Mesenchymal stem cell (in vitro differentiated cells and primary cell): ENCODE measurements around the gene CD9.
A peak's percentile ranks its signal among the peaks of the same experiment; 100 is the strongest.

ENCODE experiments used
- DNase-seq: peaks from one replicate; pipeline ENCODE4 v3.0.0-alpha.2; 2013
- H2AFZ ChIP-seq: one replicate; pipeline ENCODE4 v1.6.1; 2013; ENCODE audit warnings: low read depth, mild to moderate bottlenecking, control low read depth, inconsistent platforms, low read length, moderate library complexity
- H2AK5ac ChIP-seq: 2 replicates; pipeline ENCODE4 v1.6.1; 2013; ENCODE audit warnings: low read length, moderate library complexity, mild to moderate bottlenecking, inconsistent platforms; ENCODE audit not compliant: severe bottlenecking
- H2BK120ac ChIP-seq: one replicate; pipeline ENCODE4 v1.6.1; 2013; ENCODE audit warnings: low read depth, mild to moderate bottlenecking, inconsistent platforms, low read length, moderate library complexity
- H2BK12ac ChIP-seq, 2 experiments: one replicate each; pipeline ENCODE4 v1.6.1; 2013; ENCODE audit warnings: inconsistent platforms in 2 of 2, low read length in 2 of 2, mild to moderate bottlenecking in 2 of 2, moderate library complexity in 2 of 2, control low read depth in 1 of 2
- H2BK15ac ChIP-seq: one replicate; pipeline ENCODE4 v1.6.1; 2013; ENCODE audit warnings: mild to moderate bottlenecking, low read depth, inconsistent platforms; ENCODE audit not compliant: poor library complexity, severe bottlenecking
- H2BK5ac ChIP-seq: 2 replicates; pipeline ENCODE4 v1.6.1; 2013; ENCODE audit warnings: low read depth, mild to moderate bottlenecking, low read length, control low read depth, inconsistent platforms; ENCODE audit not compliant: poor library complexity, severe bottlenecking
- H3K14ac ChIP-seq, 2 experiments: one replicate each; pipeline ENCODE4 v1.6.1; 2013; ENCODE audit warnings: inconsistent platforms in 2 of 2, low read length in 2 of 2, control low read depth in 1 of 2, mild to moderate bottlenecking in 1 of 2, moderate library complexity in 1 of 2
- H3K18ac ChIP-seq, 2 experiments: one replicate each; pipeline ENCODE4 v1.6.1; 2013; ENCODE audit warnings: inconsistent platforms in 2 of 2, low read length in 2 of 2, control low read depth in 1 of 2, low read depth in 1 of 2, mild to moderate bottlenecking in 1 of 2
- H3K23ac ChIP-seq, 2 experiments: one replicate each; pipeline ENCODE4 v1.6.1; 2013; ENCODE audit warnings: inconsistent platforms in 2 of 2, low read length in 2 of 2, mild to moderate bottlenecking in 2 of 2, moderate library complexity in 2 of 2, control low read depth in 1 of 2
- H3K27ac ChIP-seq: 2 replicates; pipeline ENCODE4 v1.5.1; 2013; ENCODE audit warnings: mild to moderate bottlenecking, moderate library complexity, low read length, control low read depth, inconsistent platforms; ENCODE audit not compliant: poor library complexity, severe bottlenecking
- H3K27me3 ChIP-seq, 2 experiments: 2 replicates each; pipeline versions ENCODE4 v1.6.1 to v1.7.0; 2013; ENCODE audit warnings: low read length in 2 of 2, mild to moderate bottlenecking in 2 of 2, moderate library complexity in 2 of 2, control low read depth in 1 of 2, inconsistent platforms in 1 of 2; ENCODE audit not compliant: control insufficient read depth in 1 of 2, insufficient read depth in 1 of 2
- H3K36me3 ChIP-seq, 2 experiments: 2 replicates each; pipeline versions ENCODE4 v1.6.1 to v1.7.0; 2013; ENCODE audit warnings: low read length in 2 of 2, control low read depth in 1 of 2, inconsistent platforms in 1 of 2, low read depth in 1 of 2, mild to moderate bottlenecking in 1 of 2; ENCODE audit not compliant: insufficient read depth in 2 of 2, control insufficient read depth in 1 of 2
- H3K4ac ChIP-seq, 2 experiments: one replicate each; pipeline ENCODE4 v1.6.1; 2013; ENCODE audit warnings: inconsistent platforms in 2 of 2, low read length in 2 of 2, mild to moderate bottlenecking in 2 of 2, moderate library complexity in 2 of 2, control low read depth in 1 of 2, low read depth in 1 of 2
- H3K4me1 ChIP-seq: 2 replicates; pipeline ENCODE4 v1.6.1; 2013; ENCODE audit warnings: low read depth, low read length, control low read depth; ENCODE audit not compliant: control insufficient read depth, insufficient read depth
- H3K4me2 ChIP-seq: 2 replicates; pipeline ENCODE4 v1.6.1; 2013; ENCODE audit warnings: low read length, mild to moderate bottlenecking, inconsistent platforms; ENCODE audit not compliant: poor library complexity, severe bottlenecking
- H3K4me3 ChIP-seq, 2 experiments: 2 replicates each; pipeline versions ENCODE4 v1.5.1 to v1.7.0; 2013; ENCODE audit warnings: low read length in 2 of 2, mild to moderate bottlenecking in 2 of 2, control low read depth in 1 of 2, low read depth in 1 of 2; ENCODE audit not compliant: insufficient read depth in 1 of 2
- H3K79me1 ChIP-seq: replicated peaks from 2 replicates; pipeline ENCODE4 v1.6.1; 2013; ENCODE audit warnings: mild to moderate bottlenecking, control low read depth, low read length, inconsistent platforms; ENCODE audit not compliant: poor library complexity, severe bottlenecking
- H3K9ac ChIP-seq: 2 replicates; pipeline ENCODE4 v1.7.0; 2013; ENCODE audit warnings: mild to moderate bottlenecking, low read length, moderate library complexity
- H3K9me3 ChIP-seq: 2 replicates; pipeline ENCODE4 v1.7.0; 2013; ENCODE audit warnings: mild to moderate bottlenecking, low read length; ENCODE audit not compliant: control insufficient read depth
- H4K8ac ChIP-seq: one replicate; pipeline ENCODE4 v1.6.1; 2013; ENCODE audit warnings: inconsistent platforms, mild to moderate bottlenecking, low read length, moderate library complexity
- H4K91ac ChIP-seq: one replicate; pipeline ENCODE4 v1.6.1; 2013; ENCODE audit warnings: mild to moderate bottlenecking, low read length, inconsistent platforms
- WGBS: methylation state at CpG from one replicate; pipeline ENCODE4 v1.1.7; 2013; ENCODE audit warnings: mixed read lengths; 5-methylcytosine and 5-hydroxymethylcytosine counted together

The CD9 gene

GRCh38 chr12:6193853-6194815 is 6.1 kb upstream of the CD9 start:
- WGBS: 87% methylated on average over 17 of the region's 19 CpGs
- Histone ChIP-seq H3K27me3 (peaks cover 4 to 7% of the 10 kb centered on the region in 2 experiments), H2BK15ac (peak overlapping the region; percentile 78), H3K36me3 (no peaks in the 10 kb centered on the region), H2BK120ac (no peak overlapping the region), H2AK5ac (no peak overlapping the region), H3K4me3 (no peak overlapping the region), H2BK12ac (peak overlapping the region; percentile 79 to 90), H3K4me2 (no peak overlapping the region), H2AFZ (peak overlapping the region; percentile 29), H4K8ac (peak overlapping the region; percentile 63), H3K4me1 (peaks cover 5% of the 10 kb centered on the region), H3K9me3 (no peaks in the 10 kb centered on the region), H4K91ac (peak overlapping the region; percentile 78), H3K14ac (peak overlapping the region in 1 of 2 experiments; percentile 55), H3K23ac (no peak overlapping the region), H3K9ac (no peak overlapping the region), H3K79me1 (no peaks in the 10 kb centered on the region), H3K18ac (peak overlapping the region in 1 of 2 experiments; percentile 90), H3K4ac (peak overlapping the region in 1 of 2 experiments; percentile 68), H3K27ac (no peak overlapping the region), H2BK5ac (no peak overlapping the region)
- peak; percentile 44 for DNase-seq

GRCh38 chr12:6195665-6196535 is 4.3 kb upstream of the CD9 start:
- Histone ChIP-seq H3K27me3 (no peaks in the 10 kb centered on the region), H3K79me1 (no peaks in the 10 kb centered on the region), H4K8ac (no peak overlapping the region), H2AFZ (no peak overlapping the region), H3K9me3 (no peaks in the 10 kb centered on the region), H4K91ac (peak overlapping the region; percentile 19), H3K9ac (peak overlapping the region; percentile 57), H2BK12ac (peak overlapping the region in 1 of 2 experiments; percentile 80), H2BK5ac (no peak overlapping the region), H2BK120ac (no peak overlapping the region), H2BK15ac (no peak overlapping the region), H3K23ac (no peak overlapping the region), H3K4ac (peak overlapping the region in 1 of 2 experiments; percentile 2), H2AK5ac (peak overlapping the region; percentile 69), H3K27ac (no peak overlapping the region), H3K4me2 (no peak overlapping the region), H3K14ac (no peak overlapping the region), H3K36me3 (no peaks in the 10 kb centered on the region), H3K18ac (peak overlapping the region in 1 of 2 experiments; percentile 14), H3K4me1 (peaks cover 17% of the 10 kb centered on the region), H3K4me3 (no peak overlapping the region)
- 51% methylated on average over 9 of the region's 10 CpGs for WGBS
- DNase-seq: peak; percentile 92

DNA sequence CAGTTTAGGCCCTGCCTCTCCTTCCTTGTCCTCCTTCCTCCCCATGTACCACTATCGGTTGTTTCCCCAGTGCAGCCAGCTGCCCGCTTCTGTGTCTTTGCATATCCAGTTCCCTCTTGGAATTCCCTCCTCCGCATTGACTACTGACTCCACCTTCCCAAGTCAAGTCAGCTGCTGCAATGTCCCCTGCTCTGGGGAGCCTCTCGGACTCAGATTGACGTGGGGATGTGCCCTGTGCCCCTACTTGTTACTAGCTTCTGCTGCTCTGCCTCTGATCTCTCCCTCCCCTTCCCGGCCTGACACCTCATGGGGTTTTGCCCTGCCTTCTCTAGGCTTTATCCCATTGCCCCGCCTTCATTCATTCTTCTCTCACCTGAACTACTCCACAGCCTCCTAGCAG is 2.1 kb upstream of the CD9 start:
- Histone ChIP-seq H3K14ac (no peak overlapping the region), H3K36me3 (no peaks in the 10 kb centered on the region), H3K79me1 (peaks cover 4% of the 10 kb centered on the region), H3K27ac (no peak overlapping the region), H3K18ac (no peak overlapping the region), H3K23ac (no peak overlapping the region), H3K9ac (no peak overlapping the region), H2BK120ac (no peak overlapping the region), H3K4me2 (no peak overlapping the region), H3K27me3 (no peaks in the 10 kb centered on the region), H3K9me3 (no peaks in the 10 kb centered on the region), H2AK5ac (no peak overlapping the region), H3K4ac (no peak overlapping the region), H2BK12ac (peak overlapping the region in 1 of 2 experiments; percentile 42), H2BK5ac (no peak overlapping the region), H3K4me3 (no peak overlapping the region), H4K8ac (no peak overlapping the region), H4K91ac (no peak overlapping the region), H2AFZ (no peak overlapping the region), H3K4me1 (peaks cover 26% of the 10 kb centered on the region), H2BK15ac (no peak overlapping the region)
- no peak for DNase-seq
- 65% methylated on average over 7 of the region's 7 CpGs for WGBS

GRCh38 chr12:6198556-6198955 is 1.6 kb upstream of the CD9 start:
- H3K4me1 ChIP-seq: peaks cover 26% of the 10 kb centered on the region

More at GRCh38 chr12:6198556-6198955, 1.6 kb upstream of the CD9 start:
- H3K36me3 ChIP-seq: no peaks in the 10 kb centered on the region
- peak overlapping the region; percentile 87 for H3K9ac ChIP-seq
- no peak overlapping the region for H3K14ac ChIP-seq
- no peak overlapping the region for H4K8ac ChIP-seq
- no peaks in the 10 kb centered on the region for H3K9me3 ChIP-seq
- peak overlapping the region in 1 of 2 experiments; percentile 15 for H2BK12ac ChIP-seq
- H3K27me3 ChIP-seq: no peaks in the 10 kb centered on the region
- WGBS: 95% methylated on average over 6 of the region's 6 CpGs
- no peak overlapping the region for H3K4ac ChIP-seq
- H2BK120ac ChIP-seq: peak overlapping the region; percentile 21
- H3K27ac ChIP-seq: no peak overlapping the region
- no peak overlapping the region for H3K18ac ChIP-seq
- peaks cover 7% of the 10 kb centered on the region for H3K79me1 ChIP-seq
- H2AFZ ChIP-seq: no peak overlapping the region
- no peak overlapping the region for H3K4me3 ChIP-seq
- no peak overlapping the region for H3K4me2 ChIP-seq
- no peak overlapping the region for H2AK5ac ChIP-seq
- H4K91ac ChIP-seq: no peak overlapping the region
- H3K23ac ChIP-seq: no peak overlapping the region
- H2BK15ac ChIP-seq: no peak overlapping the region
- H2BK5ac ChIP-seq: no peak overlapping the region
- no peak for DNase-seq
